K562 (cell line): Measurements from ENCODE around the gene GPR4. TPM values are rescaled to one million over a fixed set of nuclear protein-coding genes. Genes with fewer than 3 reads are reported as not detected.

Experiments used
- ASH1L ChIP-seq: fragments of 450-650 bp; IDR thresholded peaks from 2 replicates; pipeline ENCODE4 v1.6.1; 2018; ENCODE audit warnings: borderline replicate concordance, mild to moderate bottlenecking, low read depth; ENCODE audit not compliant: partially characterized antibody
- GTF2F1 ChIP-seq: IDR thresholded peaks from 2 replicates; pipeline ENCODE4 v1.6.1; 2011; ENCODE audit warnings: low read depth, low read length, improper control_type of control experiment
- HDAC6 ChIP-seq: IDR thresholded peaks from 2 replicates; pipeline ENCODE4 v1.6.1; 2012; ENCODE audit warnings: low read depth, mild to moderate bottlenecking, control low read depth, inconsistent platforms, low read length, moderate library complexity
- LARP7 ChIP-seq: fragments of 450-650 bp; IDR thresholded peaks from 2 replicates; pipeline ENCODE4 v1.6.1; 2016
- MAFG ChIP-seq: fragments of 450-650 bp; conservative IDR thresholded peaks from 2 replicates; pipeline ENCODE4 v1.6.1; 2016; ENCODE audit warnings: missing genetic modification characterization, missing compliant biosample characterization
- MTA3 ChIP-seq: fragments of 450-650 bp; formaldehyde crosslinking; IDR thresholded peaks from 2 replicates; pipeline ENCODE4 v1.6.1; 2017; ENCODE audit warnings: mild to moderate bottlenecking, borderline replicate concordance
- MYC ChIP-seq, 2 experiments: fragments of 250-450 bp in 1 of 2; sonication (Bioruptor Pico) in 1 of 2; IDR thresholded peaks; 2 replicates each; pipeline versions ENCODE4 v1.5.1 to v1.6.1; 2012 to 2021; ENCODE audit warnings: low read depth in 2 of 2, borderline replicate concordance in 1 of 2, improper control_type of control experiment in 1 of 2, low read length in 1 of 2, mild to moderate bottlenecking in 1 of 2, moderate library complexity in 1 of 2
- SRSF1 ChIP-seq: fragments of 200-400 bp; formaldehyde crosslinking; IDR thresholded peaks from 2 replicates; pipeline ENCODE4 v1.6.1; 2017; ENCODE audit warnings: mild to moderate bottlenecking, low read depth, low read length, moderate library complexity
- ZFPM2 ChIP-seq: fragments of 250-450 bp; sonication (Bioruptor Pico); IDR thresholded peaks from 2 replicates; pipeline ENCODE4 v1.5.1; 2022; ENCODE audit warnings: mild to moderate bottlenecking
- polyA plus RNA-seq, 8 experiments: library from polyadenylated mRNA; depleted of rRNA in 4 of 8; stranded (reverse) in 5 of 8; unstranded in 3 of 8; fragments of >200 nt; fragmentation: Nextera tagmentation in 2 of 8; fragmentation: Illumina TruSeq in 1 of 8; extraction: Ambion mirVana in 2 of 8; extraction: Trizol in 1 of 8; gene quantifications; 2 replicates each; pipeline versions ENCODE4 v1.2.1 to v1.2.3, GENCODE V29; 2011 to 2014; ENCODE audit warnings: inconsistent platforms in 1 of 8, missing spikeins in 1 of 8
- total RNA-seq, 7 experiments: library from RNA; depleted of rRNA in 6 of 7; stranded (reverse); fragments of >200 nt in 6 of 7; fragmentation: Illumina TruSeq in 2 of 7; extraction: Trizol in 2 of 7; gene quantifications; 2 replicates each; pipeline versions ENCODE4 v1.2.1 to v1.2.3, GENCODE V29; 2011 to 2021; ENCODE audit warnings: low replicate concordance in 1 of 7
- TF ChIP-seq, protein P1 (sequence below): fragments of 450-650 bp; IDR thresholded peaks from 2 replicates; pipeline ENCODE4 v1.6.1; 2016; ENCODE audit warnings: mild to moderate bottlenecking
- TF ChIP-seq, protein P2 (sequence below), 2 experiments: fragments of 450-650 bp; IDR thresholded peaks; 2 replicates each; pipeline ENCODE4 v1.6.1; 2018; ENCODE audit warnings: mild to moderate bottlenecking in 2 of 2, low read depth in 1 of 2; ENCODE audit not compliant: partially characterized antibody in 2 of 2
- TF ChIP-seq, protein P3 (sequence below): IDR thresholded peaks from 2 replicates; pipeline ENCODE4 v1.6.1; 2014; ENCODE audit warnings: antibody characterized with exemption
- TF ChIP-seq, protein P4 (sequence below): fragments of 250-450 bp; sonication (Bioruptor Pico); IDR thresholded peaks from 2 replicates; pipeline ENCODE4 v1.4.0; 2020; ENCODE audit warnings: borderline replicate concordance

The GPR4 gene
- total and polyA plus RNA-seq, 9 of the 15 experiments (the other 6 are each of a cell fraction or from before 2014, with no cell fraction given), result 0.03 to 0.09 (median 0.04) TPM; not detected in 5

DNA sequence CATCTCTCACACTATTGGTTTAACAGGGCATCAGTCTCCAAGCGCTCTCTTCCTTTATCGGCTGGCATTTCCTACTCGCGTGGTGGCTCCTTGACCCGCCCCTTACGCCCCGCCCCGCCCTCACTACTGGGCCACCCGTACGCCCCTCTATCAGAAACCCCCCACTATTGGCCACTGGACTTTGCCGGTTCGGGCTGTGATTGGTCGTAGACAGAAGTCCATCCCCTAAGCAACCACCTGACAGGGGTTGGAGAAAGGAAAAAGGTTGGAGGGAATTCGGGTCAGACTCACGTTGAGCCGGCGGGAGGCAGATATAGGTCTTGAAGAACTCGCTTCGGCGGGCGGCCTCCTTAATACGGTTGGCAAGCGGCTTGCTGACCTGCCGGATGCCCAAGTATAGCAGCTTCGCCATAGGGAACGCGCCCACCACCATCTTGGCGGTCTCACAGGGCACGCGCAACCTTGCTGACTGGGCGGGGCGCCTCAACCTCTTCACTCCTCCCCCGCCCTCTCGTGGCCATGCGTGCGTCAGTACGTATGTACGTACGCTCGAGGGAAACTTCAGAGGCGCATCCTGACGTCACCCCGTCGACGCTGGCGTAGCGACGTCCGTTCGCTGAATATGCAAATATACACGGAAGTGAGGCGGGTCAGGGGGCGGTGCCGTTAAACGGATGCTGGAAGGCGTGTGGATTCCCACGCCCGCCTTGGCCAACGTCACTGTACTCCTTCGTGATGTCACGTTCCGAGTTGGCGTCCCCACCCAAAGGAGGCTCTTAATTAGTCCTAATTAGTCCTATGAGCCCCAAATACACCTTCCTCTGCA lies 17.5 kb downstream of the GPR4 start, which contains the start of gene OPA3 (continued):
- TF ChIP-seq, protein P1, sequence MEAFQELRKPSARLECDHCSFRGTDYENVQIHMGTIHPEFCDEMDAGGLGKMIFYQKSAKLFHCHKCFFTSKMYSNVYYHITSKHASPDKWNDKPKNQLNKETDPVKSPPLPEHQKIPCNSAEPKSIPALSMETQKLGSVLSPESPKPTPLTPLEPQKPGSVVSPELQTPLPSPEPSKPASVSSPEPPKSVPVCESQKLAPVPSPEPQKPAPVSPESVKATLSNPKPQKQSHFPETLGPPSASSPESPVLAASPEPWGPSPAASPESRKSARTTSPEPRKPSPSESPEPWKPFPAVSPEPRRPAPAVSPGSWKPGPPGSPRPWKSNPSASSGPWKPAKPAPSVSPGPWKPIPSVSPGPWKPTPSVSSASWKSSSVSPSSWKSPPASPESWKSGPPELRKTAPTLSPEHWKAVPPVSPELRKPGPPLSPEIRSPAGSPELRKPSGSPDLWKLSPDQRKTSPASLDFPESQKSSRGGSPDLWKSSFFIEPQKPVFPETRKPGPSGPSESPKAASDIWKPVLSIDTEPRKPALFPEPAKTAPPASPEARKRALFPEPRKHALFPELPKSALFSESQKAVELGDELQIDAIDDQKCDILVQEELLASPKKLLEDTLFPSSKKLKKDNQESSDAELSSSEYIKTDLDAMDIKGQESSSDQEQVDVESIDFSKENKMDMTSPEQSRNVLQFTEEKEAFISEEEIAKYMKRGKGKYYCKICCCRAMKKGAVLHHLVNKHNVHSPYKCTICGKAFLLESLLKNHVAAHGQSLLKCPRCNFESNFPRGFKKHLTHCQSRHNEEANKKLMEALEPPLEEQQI, result no peak
- TF ChIP-seq GTF2F1, result no peak; the same call in 1 of the 2 replicates
- TF ChIP-seq SRSF1, result no peak
- TF ChIP-seq HDAC6, result no peak
- TF ChIP-seq MYC (IDR thresholded peaks at IDR 0.05; ENCODE audit: low read depth, low read length), result peak; percentile 86
- TF ChIP-seq MYC (CRISPR knock-in tag; IDR thresholded peaks at IDR 0.05; ENCODE audit: borderline replicate concordance, low read depth), result no peak
- TF ChIP-seq, protein P2, sequence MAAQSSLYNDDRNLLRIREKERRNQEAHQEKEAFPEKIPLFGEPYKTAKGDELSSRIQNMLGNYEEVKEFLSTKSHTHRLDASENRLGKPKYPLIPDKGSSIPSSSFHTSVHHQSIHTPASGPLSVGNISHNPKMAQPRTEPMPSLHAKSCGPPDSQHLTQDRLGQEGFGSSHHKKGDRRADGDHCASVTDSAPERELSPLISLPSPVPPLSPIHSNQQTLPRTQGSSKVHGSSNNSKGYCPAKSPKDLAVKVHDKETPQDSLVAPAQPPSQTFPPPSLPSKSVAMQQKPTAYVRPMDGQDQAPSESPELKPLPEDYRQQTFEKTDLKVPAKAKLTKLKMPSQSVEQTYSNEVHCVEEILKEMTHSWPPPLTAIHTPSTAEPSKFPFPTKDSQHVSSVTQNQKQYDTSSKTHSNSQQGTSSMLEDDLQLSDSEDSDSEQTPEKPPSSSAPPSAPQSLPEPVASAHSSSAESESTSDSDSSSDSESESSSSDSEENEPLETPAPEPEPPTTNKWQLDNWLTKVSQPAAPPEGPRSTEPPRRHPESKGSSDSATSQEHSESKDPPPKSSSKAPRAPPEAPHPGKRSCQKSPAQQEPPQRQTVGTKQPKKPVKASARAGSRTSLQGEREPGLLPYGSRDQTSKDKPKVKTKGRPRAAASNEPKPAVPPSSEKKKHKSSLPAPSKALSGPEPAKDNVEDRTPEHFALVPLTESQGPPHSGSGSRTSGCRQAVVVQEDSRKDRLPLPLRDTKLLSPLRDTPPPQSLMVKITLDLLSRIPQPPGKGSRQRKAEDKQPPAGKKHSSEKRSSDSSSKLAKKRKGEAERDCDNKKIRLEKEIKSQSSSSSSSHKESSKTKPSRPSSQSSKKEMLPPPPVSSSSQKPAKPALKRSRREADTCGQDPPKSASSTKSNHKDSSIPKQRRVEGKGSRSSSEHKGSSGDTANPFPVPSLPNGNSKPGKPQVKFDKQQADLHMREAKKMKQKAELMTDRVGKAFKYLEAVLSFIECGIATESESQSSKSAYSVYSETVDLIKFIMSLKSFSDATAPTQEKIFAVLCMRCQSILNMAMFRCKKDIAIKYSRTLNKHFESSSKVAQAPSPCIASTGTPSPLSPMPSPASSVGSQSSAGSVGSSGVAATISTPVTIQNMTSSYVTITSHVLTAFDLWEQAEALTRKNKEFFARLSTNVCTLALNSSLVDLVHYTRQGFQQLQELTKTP (IDR thresholded peaks at IDR 0.05; ENCODE audit: low read depth in 1 of 2, partially characterized antibody in 2 of 2), result peak in 1 of 2 experiments; percentile 30
- TF ChIP-seq ZFPM2 (CRISPR knock-in tag), result no peak
- TF ChIP-seq MTA3, result peak; percentile 98
- no peak for TF ChIP-seq LARP7
- TF ChIP-seq, protein P3, sequence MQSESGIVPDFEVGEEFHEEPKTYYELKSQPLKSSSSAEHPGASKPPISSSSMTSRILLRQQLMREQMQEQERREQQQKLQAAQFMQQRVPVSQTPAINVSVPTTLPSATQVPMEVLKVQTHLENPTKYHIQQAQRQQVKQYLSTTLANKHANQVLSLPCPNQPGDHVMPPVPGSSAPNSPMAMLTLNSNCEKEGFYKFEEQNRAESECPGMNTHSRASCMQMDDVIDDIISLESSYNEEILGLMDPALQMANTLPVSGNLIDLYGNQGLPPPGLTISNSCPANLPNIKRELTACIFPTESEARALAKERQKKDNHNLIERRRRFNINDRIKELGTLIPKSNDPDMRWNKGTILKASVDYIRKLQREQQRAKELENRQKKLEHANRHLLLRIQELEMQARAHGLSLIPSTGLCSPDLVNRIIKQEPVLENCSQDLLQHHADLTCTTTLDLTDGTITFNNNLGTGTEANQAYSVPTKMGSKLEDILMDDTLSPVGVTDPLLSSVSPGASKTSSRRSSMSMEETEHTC, result peak; percentile 74; the same call in 1 of the 2 replicates
- TF ChIP-seq MAFG (tag), result peak; percentile 58
- TF ChIP-seq, protein P4, sequence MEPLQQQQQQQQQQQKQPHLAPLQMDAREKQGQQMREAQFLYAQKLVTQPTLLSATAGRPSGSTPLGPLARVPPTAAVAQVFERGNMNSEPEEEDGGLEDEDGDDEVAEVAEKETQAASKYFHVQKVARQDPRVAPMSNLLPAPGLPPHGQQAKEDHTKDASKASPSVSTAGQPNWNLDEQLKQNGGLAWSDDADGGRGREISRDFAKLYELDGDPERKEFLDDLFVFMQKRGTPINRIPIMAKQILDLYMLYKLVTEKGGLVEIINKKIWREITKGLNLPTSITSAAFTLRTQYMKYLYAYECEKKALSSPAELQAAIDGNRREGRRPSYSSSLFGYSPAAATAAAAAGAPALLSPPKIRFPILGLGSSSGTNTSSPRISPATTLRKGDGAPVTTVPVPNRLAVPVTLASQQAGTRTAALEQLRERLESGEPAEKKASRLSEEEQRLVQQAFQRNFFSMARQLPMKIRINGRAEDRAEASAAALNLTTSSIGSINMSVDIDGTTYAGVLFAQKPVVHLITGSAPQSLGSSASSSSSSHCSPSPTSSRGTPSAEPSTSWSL (CRISPR knock-in tag), result no peak
- peak; percentile 97 for TF ChIP-seq ASH1L
